PC-3 (cell line): Measurements from ENCODE around the gene YTHDF1.

Source experiments
- CTCF ChIP-seq: fragments of 300-600 bp; sonication (generic); conservative IDR thresholded peaks from 2 replicates; pipeline ENCODE4 v1.5.1; 2017; ENCODE audit warnings: antibody characterized with exemption, low read depth, mild to moderate bottlenecking, low read length
- EZH2phosphoT487 ChIP-seq: fragments of 300-600 bp; sonication (generic); IDR thresholded peaks from 2 replicates; pipeline ENCODE4 v1.6.1; 2018; ENCODE audit warnings: mild to moderate bottlenecking, antibody characterized with exemption, low read length, borderline replicate concordance

- TF ChIP-seq CTCF (no peak), EZH2phosphoT487 (no peak)
Observed at GRCh38 chr20:63188159-63188442, 27.8 kb downstream of the YTHDF1 start.
